HG02642 (cell line): ENCODE measurements around the gene RGS9BP.
"Not testable (repeated sequence)": the region's sequence is repeated elsewhere in the genome, so short reads cannot be mapped to it uniquely, and the experiment has no call there.

Experiments
- ATAC-seq: cut with Tn5 transposase; IDR thresholded peaks from one replicate; pipeline ENCODE4 v1.9.1; 2021; ENCODE audit warnings: mild to moderate bottlenecking; ENCODE audit not compliant: unreplicated experiment, poor library complexity

Gene RGS9BP, protein sequence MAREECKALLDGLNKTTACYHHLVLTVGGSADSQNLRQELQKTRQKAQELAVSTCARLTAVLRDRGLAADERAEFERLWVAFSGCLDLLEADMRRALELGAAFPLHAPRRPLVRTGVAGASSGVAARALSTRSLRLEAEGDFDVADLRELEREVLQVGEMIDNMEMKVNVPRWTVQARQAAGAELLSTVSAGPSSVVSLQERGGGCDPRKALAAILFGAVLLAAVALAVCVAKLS

DNA sequence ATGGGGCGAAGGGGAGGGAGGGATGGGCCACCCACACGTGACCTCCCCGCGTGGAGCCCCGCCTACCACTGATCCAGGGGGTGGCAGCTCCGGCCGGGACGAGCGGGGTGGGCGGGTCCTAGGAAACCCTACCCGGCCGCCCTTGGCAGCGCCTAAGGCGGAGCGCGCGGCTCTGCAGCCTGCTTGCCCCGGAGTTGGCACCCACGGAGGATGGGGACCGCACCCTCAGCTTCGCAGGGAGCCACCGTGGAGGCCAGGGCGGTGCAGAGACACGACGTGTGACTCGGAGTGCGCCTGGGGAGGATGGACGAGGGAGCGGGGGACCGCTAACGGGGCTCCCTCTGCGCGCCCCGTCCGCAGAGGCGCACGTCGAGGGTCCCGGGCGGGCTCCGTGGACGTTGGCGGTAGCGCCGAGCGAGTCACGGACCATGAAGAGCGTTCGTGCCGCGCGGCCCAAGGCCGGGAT is at the start of gene RGS9BP:
TSS of gene RGS9BP (plus strand) at position 129 of the 466 bp plus-strand sequence. CDS start 416 bp downstream, outside the sequence.
- ATAC-seq = peak; percentile 36

DNA sequence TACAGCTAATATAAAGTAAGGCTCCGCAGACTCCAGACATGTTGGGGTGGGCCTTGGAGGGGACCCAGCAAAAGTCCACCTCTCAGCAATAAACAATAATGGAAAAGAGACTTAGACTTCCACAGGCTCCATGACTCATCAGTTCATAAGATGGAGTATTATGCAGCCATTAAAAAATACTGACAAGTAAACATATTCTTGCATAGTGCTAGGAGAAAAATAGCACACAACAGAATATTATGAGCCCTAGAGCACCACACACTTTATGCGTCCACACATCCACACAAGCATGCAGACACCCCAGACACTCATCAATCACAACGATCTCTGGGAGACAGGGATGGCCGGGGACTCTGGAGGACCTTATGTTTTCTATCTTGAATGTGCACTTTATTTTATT is 48.7 kb upstream of the RGS9BP start:
- ATAC-seq = no peak

DNA sequence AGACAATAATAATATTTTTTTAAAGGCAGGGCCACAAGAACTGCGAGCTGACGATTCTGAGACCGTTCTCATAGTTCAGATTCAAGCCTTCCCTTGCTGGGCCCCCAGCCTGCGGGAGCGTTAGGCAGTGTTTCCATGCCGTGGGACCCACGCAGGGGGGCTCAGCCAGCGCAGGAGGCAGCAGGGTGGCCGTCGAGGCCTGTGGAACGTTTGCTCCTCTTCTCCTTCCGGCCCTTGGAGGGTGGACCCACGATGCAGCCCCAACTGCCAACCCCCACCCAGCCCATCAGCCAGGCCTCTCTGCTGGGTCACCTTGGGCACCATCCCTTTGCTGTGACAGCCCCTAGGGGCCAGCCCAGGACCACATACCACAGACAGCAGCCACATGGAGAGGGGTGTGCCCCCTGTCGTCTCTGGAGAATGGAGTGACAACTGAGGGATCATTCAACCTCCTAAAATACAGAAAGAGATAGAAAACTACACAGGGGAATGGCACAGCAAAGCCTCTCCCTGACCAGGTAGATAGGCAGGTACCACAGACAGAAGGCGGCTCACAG is 47.9 kb upstream of the RGS9BP start:
- no peak for ATAC-seq

DNA sequence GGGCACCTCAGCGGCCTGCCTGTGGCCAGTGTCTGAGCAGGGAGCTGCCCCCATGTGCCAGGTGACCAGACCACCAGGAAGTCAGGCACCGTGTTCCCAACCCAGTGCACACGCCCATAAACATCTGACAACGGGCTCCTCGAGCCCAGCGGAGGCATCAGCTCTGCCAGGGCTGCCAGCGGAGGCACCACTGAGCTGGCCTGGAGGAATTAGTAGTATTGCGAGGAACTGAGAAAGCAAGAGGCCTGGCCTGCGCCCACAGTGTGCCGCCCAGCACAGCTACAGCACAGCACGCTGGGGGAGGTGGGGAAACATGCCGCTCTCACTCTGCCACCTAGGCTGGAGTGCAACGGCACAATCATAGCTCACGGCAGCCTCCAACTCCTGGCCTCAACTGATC is 45.3 kb upstream of the RGS9BP start:
- no peak for ATAC-seq

DNA sequence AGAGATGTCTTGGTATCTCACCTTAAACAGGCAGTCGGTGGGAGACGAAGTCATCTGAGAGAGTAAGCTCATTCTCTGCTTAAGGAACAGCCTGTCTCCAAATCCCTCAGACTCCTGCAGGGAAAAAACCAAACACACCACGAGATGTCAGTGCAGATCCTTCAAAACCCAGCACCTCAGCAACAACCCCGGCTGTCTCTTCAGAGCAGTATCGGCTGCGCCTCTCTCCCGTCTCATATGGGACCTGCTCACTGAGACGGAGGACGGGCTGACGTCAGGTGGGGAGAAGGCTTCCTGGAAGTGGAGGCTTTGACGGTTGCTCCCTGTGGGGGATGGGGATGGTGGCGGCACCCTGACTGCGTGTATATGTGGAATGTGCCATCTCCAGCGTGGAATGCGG is 44.3 kb upstream of the RGS9BP start:
- ATAC-seq = no peak

DNA sequence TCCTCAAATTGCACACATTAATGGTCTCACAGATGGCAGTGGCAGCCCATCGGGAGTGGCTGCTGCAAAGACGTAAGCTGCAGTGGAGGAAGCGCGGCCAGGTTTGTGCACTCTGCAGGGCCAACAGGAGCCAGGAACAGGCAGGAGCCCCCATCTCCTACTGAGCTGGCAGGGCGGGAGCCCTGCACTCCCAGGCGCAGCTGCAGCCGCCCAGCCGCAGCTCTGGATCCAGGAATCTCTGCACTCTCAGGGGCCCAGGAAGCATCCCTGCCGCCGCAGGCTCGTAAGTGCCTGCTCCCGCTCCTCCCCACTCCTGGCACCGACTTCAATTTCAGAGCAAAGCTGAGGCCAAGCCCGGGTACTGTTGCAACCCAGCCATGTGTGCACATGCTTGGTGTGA is 38.2 kb upstream of the RGS9BP start:
- no peak for ATAC-seq

DNA sequence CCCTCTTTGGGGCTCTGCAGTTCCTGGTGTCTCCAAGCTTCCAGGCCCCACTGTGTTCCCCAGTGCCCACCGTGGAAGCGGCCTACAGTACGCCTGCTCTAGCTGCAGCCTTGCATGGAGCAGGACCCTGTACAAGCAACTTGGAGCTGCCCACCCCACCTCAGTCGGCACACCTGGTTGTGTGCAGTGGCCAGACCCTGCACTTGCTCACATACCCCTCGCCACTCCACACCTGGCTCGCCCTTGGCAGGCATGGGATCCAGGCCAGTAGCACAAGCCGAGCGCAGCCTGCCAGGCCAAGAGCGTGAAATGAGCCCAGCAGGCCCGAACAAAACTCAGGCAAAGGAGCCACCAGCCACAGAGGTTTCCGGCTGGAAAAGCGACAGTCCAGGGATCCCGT is 37.0 kb upstream of the RGS9BP start:
- ATAC-seq = no peak

DNA sequence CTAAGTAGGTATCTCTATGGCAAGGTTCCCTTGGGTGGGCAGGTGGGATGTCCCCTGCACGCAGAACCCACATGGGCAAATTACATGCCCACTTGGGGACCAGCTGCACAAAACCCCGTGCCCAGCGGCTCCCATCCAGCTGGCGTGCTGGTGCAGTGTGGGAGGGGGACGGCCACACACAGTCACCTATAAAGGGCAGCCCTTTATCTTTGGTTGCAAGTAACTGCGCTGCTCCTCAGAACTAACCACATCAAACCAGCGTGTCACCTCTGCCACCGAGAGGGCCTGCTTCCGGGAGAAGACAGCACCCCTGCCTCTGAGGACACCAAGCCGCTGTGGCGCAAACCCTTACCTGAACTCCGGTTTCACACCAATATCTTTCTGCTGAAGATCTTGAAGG is 32.9 kb upstream of the RGS9BP start:
- ATAC-seq = no peak

DNA sequence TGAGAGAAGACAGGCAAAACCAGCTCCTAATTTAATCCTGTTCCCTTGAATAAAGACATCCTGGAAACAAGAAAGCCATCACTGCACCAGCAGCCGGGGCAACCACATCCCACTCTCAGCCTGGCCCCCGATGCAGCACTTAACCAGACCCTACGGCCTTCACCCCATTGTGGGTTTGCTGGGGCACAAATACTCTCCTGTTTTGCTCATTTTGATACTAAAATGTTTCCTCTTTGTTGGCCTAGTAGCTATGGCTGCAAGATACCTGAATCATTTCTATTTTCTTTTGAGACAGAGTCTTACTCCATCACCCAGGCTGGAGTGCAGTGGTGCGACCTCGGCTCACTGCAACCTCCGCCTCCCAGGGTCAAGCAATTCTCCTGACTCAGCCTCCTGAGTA is 29.1 kb upstream of the RGS9BP start:
- no peak for ATAC-seq

DNA sequence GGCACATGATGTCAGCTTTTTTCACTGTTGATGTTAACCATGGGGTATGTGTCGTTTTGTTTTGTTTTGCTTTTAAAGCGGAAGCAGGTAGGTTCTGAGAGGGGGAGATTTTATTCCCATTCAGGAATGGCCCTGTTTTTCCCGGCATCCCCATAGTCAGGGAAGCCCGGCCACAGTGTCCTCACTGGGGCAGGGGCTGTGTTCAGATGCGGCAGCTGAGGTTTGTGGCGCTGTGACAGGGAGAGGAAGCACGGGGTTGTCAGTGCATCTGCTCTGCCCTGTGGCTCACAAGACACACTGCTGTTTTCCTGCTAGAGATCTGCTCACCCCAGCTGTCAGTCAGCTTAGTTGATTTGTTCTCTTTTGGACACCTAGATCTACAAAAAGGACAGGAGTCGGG is 28.3 kb upstream of the RGS9BP start:
- ATAC-seq = no peak

DNA sequence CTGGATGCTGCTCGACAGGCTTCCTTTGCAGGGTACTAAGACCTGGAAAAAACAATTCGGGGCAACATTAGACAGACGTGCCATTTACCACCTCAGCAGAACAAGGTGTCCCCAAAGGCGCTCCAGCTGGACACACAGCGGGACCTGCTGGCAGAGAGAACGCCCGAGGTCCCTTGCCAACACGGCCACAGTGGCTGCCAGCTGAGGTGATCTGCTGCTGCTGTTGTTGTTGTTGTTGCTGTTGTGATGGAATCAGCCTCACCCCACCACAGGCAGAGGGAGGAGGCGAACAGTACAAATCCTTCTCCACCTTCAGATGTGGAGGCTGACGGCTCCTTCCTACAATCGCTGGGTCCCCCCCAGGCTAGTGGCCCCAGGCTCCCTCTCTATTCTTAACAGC is 25.9 kb upstream of the RGS9BP start:
- ATAC-seq = no peak

DNA sequence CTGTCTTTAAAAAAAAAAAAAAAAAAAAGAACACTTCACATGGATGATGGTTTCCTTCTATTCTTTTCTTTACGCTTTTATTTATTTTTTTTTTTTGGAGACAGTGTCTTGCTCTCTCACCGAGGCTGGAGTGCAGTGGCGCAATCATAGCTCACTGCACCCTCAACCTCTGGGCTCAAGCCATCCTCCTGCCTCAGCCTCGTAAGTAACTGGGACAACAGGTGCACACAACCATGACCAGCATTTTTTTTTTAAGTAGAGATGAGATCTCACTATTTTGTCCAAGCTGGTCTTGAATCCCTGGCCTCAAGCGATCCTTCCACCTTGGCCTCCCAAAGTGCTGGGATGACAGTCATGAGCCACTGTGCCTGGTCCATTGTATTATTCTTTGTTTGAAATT is 25.0 kb upstream of the RGS9BP start:
- no peak for ATAC-seq

DNA sequence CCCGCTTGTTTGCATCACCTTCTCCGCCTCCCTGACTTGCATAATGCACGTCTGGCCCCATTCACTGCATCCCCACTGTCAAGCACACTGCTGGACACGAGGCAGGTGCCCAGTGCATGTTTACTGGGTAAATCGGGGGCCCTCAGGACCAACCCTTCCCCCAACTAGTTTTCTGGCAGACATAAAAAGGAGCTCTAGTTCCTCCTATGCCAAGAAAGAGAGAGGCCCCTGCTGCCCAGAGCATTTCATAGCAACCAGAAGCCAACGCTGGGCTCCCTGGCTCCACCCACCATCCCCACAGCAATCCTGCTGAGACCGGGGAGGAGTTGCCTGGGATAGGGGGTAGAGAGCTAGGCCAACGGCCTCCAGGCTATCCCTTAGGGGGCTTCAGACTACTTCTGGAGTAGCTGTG is 23.9 kb upstream of the RGS9BP start:
- ATAC-seq = no peak

DNA sequence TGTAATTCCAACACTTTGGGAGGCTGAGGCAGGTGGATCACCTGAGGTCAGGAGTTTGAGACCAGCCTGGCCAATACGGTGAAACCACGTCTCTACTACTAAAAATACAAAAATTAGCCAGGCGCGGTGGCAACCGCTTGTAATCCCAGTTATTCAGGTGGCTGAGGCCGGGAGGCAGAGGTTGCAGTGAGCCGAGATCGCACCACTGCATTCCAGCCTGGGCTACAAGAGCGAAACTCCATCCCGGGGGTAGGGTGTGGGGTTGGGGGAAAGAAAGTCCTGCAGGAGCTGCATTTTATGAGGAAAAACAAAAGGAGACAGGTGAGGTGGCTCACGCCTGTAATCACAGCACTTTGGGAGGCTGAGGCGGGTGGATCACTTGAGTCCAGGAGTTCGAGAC is 23.3 kb upstream of the RGS9BP start:
- ATAC-seq = not testable (repeated sequence)

DNA sequence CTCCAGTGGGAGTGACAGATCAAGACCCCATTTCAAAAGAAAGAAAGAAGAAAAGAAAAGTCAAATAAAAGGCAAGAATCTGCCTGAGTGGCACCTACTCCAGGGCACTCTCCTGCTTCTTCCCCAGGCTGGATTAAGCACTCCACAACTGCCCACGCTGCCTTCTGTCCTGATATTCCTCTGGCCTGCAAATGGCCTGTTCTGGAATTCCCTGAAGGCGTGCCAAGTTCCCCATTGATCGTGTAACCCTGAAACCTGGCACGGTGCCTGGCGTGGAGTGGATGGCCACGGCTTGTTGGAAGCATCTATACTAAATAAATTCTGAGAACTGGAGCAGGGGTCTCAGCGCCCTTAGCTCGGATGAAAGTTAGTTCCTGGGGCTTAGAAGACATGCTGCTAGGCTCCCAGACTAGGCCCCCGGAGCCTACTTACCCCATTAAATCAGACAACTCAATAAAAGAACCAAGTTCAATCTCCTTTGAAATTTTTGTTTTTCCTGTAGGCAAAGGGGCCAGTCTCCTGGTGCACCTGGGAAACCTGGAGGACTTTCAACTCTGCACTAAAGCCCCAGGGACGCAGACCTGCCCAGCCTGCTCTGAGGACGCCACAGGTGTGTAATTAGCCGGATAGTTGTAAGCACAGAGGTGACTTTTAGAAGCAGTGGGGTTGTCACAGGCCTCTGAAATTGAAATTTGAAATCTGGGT is 22.6 kb upstream of the RGS9BP start:
- ATAC-seq = no peak

DNA sequence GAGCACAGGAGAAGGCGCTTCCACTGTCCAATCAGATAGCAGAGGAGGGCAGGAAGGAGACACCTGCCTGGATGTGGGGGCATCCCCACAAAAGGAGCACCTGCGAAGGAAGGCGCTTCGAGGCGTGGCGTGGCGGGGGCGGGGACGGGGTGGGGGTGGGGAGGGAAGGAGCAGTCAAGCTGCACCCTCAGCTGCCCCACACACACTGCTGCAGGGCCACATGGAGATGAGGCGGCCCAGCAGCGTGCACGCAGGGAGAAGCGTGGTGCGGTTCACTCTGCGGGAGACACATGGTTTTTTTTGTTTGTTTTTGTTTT is 22.1 kb upstream of the RGS9BP start:
- ATAC-seq = no peak

DNA sequence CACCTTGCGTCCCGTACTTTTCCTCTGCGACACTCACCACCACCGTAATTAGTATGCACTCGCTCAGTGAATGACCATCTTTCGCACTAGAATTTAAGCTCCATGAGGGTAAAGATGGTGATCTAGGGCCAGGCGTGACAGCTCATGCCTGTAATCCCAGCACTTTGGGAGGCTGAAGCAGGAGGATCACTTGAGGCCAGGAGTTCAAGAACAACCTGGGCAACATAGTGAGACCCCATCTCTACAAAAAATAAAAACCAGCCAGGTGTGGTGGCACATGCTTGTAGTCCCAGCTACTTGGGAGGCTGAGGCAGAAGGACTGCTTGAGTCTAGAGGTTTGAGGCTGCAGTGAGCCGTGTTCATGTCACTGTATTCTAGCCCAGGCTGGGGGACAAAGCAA is 19.3 kb upstream of the RGS9BP start:
- ATAC-seq = not testable (repeated sequence)

DNA sequence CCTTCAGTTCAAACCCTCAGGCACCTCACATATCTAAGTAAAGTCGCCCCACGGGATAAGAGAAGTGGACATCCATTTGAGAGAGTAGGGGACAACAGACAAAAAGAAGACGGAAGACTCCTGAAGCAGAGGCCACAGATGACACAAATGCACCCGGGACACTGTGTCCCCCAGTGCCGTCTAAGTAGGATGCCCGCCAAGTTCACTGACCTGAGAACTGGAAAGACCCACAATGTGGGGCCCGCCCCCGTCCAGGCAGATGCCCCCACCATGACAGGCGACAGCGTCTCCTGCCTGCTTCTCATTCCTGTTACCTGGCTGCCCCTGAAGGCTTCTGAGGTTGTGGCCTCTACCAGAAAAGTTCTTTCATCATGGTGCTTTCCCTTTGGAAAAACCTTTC is 17.6 kb upstream of the RGS9BP start:
- ATAC-seq = no peak

DNA sequence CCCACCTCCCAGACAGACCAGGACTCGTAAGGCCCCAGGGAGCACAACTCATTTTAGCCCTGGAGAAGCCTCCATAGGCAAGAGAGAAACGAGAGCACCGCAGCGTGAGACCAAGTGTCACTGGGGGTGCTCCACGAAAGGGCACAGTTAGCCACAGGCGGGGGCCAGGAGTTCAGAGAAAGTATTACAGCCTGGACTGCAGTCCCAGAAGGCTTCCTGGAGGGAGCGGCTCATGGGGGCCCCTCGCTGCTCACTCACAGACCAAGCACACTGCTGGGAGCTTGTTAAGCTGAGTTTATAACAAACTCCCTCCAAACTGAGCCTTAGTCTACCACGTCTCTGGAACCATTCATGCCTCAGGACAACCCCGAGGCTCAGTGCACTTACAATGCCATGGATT is 17.1 kb upstream of the RGS9BP start:
- ATAC-seq = no peak

DNA sequence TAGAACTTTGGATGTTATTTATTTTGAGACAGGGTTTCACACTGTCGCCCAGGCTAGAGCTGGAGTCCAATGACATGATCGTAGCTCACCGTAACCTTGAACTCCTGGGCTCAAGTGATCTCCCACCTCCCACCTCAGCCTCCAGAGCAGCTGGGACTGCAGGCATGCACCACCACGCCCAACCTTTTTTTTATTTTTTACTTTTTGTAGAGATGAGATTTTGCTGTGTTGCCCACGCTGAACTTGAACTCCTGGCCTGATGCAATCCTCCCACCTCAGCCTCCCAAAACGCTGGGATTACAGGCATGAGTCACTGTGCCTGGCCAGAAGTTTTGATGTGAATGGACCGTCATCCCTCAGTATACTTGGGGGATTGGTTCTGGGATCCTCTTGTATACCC is 14.3 kb upstream of the RGS9BP start:
- no peak for ATAC-seq

DNA sequence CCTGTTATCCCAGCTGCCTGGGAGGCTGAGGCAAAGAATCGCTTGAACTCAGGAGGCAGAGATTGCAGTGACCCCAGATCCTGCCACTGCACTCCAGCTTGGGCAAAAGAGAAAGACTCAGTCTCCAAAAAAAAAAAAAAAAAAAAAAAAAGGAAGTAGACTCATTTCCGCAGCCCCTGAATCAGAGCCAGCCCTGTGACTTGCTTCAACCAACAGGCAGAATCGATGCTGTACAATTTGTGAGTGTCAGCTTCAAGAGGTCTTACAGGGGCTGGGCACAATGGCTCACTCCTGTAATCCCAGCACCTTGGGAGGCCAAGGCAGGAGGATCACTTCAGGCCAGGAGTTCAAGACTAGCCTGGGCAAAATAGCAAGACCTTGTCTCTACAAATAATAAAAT is 13.5 kb upstream of the RGS9BP start:
- ATAC-seq = no peak

DNA sequence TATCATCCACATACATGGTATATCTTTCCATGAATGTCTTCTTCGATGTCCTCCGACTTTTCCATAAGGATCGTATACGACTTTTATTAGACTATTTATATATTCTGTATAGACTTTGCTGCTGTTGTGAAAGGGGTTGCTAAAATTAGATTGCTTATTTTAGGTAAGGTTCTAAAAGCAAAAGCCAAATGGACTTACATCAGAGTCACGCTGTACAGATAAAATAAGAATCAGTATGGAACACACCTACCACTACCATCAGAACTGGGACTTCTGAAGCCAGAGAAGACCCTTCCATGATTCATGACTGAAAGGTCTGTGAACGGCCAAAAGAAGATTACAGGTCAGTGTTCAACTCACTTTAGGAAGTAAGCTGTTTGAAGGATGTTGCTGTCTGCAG is 9.6 kb upstream of the RGS9BP start:
- ATAC-seq = no peak
